Neural progenitor cell (in vitro differentiated cells): ENCODE measurements around the gene CYP3A4.

Experiments used
- EZH2 ChIP-seq: fragments of 200-600 bp; sonication (generic); IDR thresholded peaks from 2 replicates; pipeline ENCODE4 v1.6.1; 2017; ENCODE audit warnings: antibody characterized with exemption, mild to moderate bottlenecking, moderate library complexity
- TF ChIP-seq, protein P1 (sequence below): fragments of 200-600 bp; sonication (generic); IDR thresholded peaks from 2 replicates; pipeline ENCODE4 v1.5.1; 2017; ENCODE audit warnings: antibody characterized with exemption, mild to moderate bottlenecking

DNA sequence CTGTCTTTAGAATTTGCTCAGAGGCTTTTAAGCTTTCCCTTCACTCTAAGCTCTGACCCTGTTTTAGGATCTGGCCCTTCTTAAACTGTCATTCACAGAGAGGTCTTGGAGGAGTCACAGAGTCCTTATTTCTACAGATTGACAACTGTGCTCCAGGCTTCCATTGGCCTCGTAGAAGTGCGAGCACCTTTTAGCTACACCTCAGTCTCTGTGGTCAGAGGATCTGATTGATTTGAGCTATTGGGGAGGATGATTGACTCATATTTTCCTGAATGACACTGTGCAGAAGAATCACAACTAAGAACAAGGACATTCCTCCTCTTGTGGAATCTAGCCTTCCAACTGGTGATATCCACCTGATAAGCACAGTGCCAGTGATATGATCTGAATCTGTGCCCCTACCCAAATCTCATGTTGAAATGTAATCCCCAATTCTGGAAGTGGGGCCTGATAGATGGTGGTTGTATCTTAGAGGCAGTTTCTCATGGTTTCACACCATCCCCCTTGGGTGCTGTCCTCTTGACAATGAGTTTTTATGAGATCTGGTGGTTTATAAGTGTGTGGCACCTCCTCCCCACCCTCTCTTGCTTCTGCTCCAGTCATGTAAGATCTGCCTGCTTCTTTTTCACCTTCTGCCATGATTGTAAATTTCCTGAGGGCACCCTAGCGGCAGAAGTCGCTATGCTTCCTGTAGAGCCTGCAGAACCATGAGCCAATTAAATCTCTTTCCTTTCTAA lies 52.2 kb downstream of the CYP3A4 start:
- TF ChIP-seq, protein P1, sequence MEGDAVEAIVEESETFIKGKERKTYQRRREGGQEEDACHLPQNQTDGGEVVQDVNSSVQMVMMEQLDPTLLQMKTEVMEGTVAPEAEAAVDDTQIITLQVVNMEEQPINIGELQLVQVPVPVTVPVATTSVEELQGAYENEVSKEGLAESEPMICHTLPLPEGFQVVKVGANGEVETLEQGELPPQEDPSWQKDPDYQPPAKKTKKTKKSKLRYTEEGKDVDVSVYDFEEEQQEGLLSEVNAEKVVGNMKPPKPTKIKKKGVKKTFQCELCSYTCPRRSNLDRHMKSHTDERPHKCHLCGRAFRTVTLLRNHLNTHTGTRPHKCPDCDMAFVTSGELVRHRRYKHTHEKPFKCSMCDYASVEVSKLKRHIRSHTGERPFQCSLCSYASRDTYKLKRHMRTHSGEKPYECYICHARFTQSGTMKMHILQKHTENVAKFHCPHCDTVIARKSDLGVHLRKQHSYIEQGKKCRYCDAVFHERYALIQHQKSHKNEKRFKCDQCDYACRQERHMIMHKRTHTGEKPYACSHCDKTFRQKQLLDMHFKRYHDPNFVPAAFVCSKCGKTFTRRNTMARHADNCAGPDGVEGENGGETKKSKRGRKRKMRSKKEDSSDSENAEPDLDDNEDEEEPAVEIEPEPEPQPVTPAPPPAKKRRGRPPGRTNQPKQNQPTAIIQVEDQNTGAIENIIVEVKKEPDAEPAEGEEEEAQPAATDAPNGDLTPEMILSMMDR, result no peak
- no peak for TF ChIP-seq EZH2
